Stimulated activated CD8-positive, alpha-beta memory T cell treated with anti-CD3 and anti-CD28 coated beads, Interleukin-7, amount 100 ng/mL, for 1 hour (primary cell): ENCODE data around the gene PDSS2.

Experiments
- DNase-seq, 2 donors: peaks; one replicate each; pipeline ENCODE4 v3.0.0-alpha.2; 2020; ENCODE audit warnings: low read depth in 2 of 2

The PDSS2 gene

GRCh38 chr6:107361753-107362604, 97.4 kb downstream of the PDSS2 start:
- no peak for DNase-seq

- DNase-seq = no peak
Observed at GRCh38 chr6:107360476-107360875, 98.9 kb downstream of the PDSS2 start.

DNA sequence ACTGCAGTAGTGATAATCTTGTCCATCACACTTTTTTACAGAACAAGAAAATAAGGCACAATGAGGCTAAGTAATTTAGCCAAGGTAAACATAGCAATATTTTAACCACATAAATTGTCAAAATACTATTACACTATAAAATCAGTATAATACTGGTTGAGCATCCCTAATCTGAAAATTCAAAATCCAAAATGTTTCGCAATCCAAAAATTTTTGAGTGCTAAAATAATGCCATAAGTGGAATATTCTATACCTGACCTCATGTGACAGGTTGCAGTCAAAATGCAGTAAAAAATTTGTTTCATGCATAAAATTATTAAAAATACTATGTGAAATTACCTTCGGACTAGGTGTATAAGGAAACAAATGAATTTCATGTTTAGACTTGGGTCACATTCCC, 101.5 kb downstream of the PDSS2 start:
- DNase-seq = no peak

GRCh38 chr6:107357031-107357430, 102.3 kb downstream of the PDSS2 start:
- no peak for DNase-seq

DNA sequence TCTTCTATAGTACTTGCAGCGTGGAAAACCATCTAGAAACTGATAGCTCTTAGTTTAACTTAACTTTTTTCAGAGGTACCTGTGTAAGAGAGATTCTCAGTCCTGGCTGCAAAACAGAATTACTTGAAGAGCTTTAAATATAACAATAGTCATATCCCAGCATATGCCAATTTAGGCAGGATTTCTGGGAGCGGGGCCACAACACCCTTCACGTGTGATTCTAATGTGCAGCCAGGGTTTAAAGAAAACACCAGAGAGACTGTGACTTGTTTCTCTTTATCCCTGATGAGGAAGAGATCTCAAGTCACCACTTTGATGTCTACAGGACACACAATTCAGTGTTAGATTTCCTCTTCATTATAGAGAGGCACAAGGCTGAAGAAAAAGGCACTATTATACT, 103.7 kb downstream of the PDSS2 start:
- DNase-seq = no peak

- no peak for DNase-seq
Observed at GRCh38 chr6:107354451-107354850, 104.9 kb downstream of the PDSS2 start.

GRCh38 chr6:107353773-107354382, 105.5 kb downstream of the PDSS2 start:
- DNase-seq = no peak

GRCh38 chr6:107348224-107348623, 111.1 kb downstream of the PDSS2 start:
- no peak for DNase-seq

DNA sequence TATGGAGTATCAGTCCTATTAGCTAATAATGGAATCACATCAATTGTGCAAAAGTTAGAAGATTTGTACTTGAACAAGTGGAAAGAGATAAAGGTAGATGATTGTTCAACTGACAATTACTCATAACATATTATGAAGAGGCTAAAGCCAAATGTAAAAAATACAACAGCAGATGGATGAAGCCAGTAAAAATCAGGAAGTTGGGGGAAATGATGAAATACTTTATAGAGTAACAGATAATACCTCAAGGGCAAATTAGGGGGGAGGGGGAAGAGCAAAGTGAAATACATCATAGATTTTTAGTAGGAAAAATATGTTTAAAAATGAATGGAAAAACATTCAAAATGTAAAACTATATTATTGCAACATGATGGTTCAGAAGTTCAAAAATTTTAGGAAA, 114.0 kb downstream of the PDSS2 start:
- DNase-seq = no peak

DNA sequence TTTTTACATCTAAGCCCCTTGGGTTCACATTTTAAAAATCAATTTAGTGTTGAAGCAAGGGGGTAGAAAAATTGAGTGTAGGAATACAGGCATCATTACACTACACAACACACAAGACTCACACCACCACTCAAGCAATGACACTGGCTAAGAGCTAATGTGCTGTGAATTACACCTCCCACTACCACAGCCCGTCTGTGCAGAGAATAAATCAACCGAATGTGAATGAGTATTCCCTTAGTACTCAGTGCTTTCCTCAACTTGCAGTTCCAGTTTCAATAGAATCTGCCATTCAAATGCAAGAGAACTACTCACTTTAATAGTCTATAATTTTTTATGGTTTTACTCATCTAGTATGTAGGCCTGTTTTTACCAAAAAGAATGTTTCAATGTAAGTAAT, 114.4 kb downstream of the PDSS2 start:
- DNase-seq = no peak

GRCh38 chr6:107344383-107344782, 115.0 kb downstream of the PDSS2 start:
- no peak for DNase-seq

DNA sequence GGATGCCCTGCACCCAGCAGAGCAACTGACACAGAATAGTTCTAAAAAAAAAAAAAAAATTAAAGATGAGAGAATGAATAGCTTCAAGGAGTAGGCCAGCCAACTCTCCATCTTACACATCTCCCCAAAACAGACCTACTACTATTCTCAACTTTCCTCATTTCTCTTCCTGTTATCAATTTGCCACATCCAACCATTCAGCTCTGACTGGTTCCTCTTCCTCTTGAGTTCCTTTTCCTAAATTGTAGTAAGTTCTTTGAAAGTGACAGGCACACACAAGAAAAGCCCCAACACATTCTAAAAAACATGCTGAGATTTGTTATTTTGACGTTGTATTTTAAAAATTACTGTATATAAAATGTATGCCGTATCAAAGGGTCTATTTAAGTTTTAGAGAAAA, 117.2 kb downstream of the PDSS2 start:
- no peak for DNase-seq

GRCh38 chr6:107340881-107341280, 118.5 kb downstream of the PDSS2 start:
- DNase-seq = no peak

- no peak for DNase-seq
Observed at GRCh38 chr6:107337191-107337741, 122.1 kb downstream of the PDSS2 start.

DNA sequence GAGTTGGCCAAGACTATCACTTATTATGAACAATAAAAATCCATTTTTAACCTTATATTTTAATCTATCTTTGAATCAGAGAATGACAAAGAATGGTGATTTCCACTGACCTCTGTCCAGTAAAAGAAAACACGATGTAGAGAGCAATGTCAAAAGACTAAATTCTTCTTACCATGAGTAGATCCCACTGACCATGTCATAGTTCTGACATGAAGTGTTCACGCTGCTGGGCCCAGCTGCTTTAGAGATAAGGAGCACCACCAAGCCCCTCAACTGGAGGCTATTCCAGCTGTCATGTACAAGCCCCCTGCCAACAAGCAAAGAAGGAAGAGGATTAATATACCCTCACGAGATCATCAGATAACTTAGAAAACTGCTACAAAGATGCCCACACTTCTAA, 125.3 kb downstream of the PDSS2 start:
- DNase-seq = no peak

DNA sequence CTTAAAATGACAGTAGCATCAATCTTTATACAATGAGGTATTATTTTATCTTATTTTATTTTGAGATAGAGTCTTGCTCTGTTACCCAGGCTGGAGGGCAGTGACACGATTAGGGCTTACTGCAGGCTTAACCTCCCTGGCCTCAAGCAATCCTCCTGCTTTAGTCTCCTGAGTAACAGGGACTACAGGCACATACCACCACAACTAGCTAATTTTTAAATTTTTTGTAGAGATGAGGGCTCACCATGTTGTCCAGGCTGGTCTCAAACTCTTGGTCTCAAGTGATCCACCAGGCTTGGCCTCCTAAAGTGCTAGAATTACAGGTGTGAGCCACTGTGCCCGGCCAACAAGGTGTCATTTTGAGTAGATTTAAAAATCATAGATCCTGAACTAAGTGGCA, 125.9 kb downstream of the PDSS2 start:
- DNase-seq = no peak

- no peak for DNase-seq
Observed at GRCh38 chr6:107331409-107332386, 127.7 kb downstream of the PDSS2 start.

- DNase-seq = no peak
Observed at GRCh38 chr6:107330168-107330567, 129.2 kb downstream of the PDSS2 start.

DNA sequence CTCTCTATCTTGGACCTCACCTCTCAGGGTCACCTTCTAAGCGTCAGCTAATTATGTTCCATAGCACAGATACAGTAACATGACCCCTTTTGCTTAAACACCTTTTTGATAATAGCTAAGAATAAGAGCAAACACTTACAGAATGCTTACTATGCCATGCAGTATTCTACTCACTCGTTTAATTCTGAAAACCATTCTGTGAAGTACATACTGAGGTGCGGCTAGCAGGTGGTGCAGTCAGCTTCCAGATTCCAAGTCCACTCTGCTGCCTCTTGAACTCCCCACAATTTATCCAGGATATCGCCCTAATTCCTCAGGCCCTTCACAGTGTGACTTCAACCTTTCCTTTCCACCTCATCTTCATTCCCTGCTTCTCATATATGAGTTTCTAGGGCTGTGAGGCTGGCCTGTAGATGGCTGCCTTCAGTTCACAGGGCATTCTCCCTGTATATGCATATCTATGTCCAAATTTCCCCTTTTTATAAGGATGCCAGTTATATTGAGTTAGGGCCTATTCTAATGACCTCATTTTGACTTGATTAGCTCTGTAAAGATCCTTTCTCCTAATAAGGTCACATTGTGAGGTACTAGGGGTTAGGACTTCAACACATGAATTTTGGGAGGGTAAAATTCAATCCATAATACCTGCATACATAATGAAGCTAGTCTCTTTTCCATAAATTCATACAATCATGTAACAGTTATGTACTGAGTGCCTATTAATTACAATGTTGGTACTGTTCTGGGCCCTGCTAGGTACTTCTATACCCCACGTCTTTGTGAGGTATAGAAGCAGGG, 130.1 kb downstream of the PDSS2 start:
- DNase-seq = no peak

DNA sequence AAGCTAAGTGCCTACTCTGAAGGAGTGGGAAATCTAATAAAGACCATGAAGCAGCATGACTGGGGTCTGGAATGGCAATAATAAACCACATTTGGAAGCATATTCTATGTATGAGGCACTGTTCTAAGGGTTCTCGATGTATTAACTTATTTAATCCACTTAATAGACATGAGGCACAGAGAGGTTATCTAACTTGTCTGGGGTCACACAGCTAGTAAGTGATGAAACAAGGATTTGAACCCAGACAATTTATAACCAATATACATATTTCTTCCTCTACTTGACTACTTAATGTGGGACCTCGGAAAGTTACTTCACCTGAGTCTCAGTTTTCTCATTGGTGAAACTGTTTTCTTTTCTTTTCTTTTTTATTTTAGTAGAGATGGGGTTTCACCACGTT, 131.3 kb downstream of the PDSS2 start:
- no peak for DNase-seq

DNA sequence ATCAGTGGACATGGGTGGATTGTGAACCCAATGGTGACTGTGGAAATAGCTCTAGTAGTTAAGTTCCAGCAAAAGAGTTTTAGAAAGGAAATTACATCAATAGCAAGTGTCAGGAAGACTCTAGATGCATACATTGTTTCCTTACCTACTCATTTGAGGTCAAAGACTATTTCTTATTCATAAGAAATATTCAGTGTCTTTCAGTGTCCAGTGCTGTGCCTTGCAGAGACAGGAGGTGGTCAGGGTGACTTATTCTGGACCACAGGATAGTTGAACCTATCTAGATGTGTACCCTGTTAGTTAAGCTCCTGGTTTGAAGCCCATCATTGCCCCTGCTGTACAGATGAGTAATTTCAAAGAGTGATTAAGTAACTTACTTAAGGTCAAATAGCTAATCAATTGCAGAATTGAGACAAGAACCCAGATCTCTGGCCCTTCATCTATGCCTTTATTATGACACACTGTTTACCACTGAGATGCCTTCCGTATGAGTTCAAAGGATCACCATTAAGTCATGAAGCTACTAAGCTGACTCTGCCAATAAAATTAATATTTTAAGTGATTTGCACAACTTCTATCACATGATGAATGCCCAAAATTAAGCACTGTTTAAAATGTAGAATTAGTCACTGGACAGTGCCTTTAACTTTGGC, 136.1 kb downstream of the PDSS2 start:
- no peak for DNase-seq
